A549 treated with GW870086 at 1 μM for 4 hours (cell line): ENCODE data around the gene SIM1. TPM values are rescaled to one million over a fixed set of nuclear protein-coding genes. Genes with fewer than 3 reads are reported as not detected.

Experiments used
- total RNA-seq: library from RNA; stranded (reverse); fragments of 200-300 nt; extraction: Qiagen RNA extraction; gene quantifications from 5 replicates; pipeline ENCODE4 v1.2.3, GENCODE V29; 2022; ENCODE audit warnings: low read depth

Gene SIM1
- total RNA-seq, result not detected in 5 replicates

GRCh38 chr6:100464903-100465700 is at the start of gene SIM1:
SIM1 (minus strand) TSS chr6:100464921; CDS start chr6:100463468, 1,453 bp downstream.

